Measurements from ENCODE around the gene SNX9.
"Not testable (repeated sequence)": the region's sequence is repeated elsewhere in the genome, so short reads cannot be mapped to it uniquely, and the experiment has no call there.

The SNX9 gene

GRCh38 chr6:157929076-157929475, 106.0 kb downstream of the SNX9 start:
- FAIRE-seq = no peak

GRCh38 chr6:157929765-157930319, 106.8 kb downstream of the SNX9 start:
- FAIRE-seq = no peak

GRCh38 chr6:157935786-157936185, 112.7 kb downstream of the SNX9 start:
- FAIRE-seq = no peak

- FAIRE-seq = no peak
Observed at GRCh38 chr6:157937318-157937717, 114.3 kb downstream of the SNX9 start.

GRCh38 chr6:157937916-157938315, 114.9 kb downstream of the SNX9 start:
- no peak for FAIRE-seq

GRCh38 chr6:157940375-157941036, 117.5 kb downstream of the SNX9 start:
- FAIRE-seq = not testable (repeated sequence)

GRCh38 chr6:157941101-157941863, 118.2 kb downstream of the SNX9 start:
- no peak for FAIRE-seq

- no peak for FAIRE-seq
Observed at GRCh38 chr6:157942351-157942750, 119.3 kb downstream of the SNX9 start.

- FAIRE-seq = no peak
Observed at GRCh38 chr6:157943249-157943963, 120.4 kb downstream of the SNX9 start.

- FAIRE-seq = no peak
Observed at GRCh38 chr6:157943964-157944283, 120.9 kb downstream of the SNX9 start.

- FAIRE-seq = no peak
Observed at GRCh38 chr6:157944983-157945931, 122.2 kb downstream of the SNX9 start.

GRCh38 chr6:157946053-157946617, 123.1 kb downstream of the SNX9 start:
- FAIRE-seq = no peak

GRCh38 chr6:157946865-157947532, 124.0 kb downstream of the SNX9 start:
- no peak for FAIRE-seq

- not testable (repeated sequence) for FAIRE-seq
Observed at GRCh38 chr6:157950899-157951298, 127.9 kb downstream of the SNX9 start.

GRCh38 chr6:157951828-157952227, 128.8 kb downstream of the SNX9 start:
- FAIRE-seq = no peak

GRCh38 chr6:157952861-157953351, 129.9 kb downstream of the SNX9 start:
- FAIRE-seq = no peak

- no peak for FAIRE-seq
Observed at GRCh38 chr6:157953580-157954091, 130.6 kb downstream of the SNX9 start.

- no peak for FAIRE-seq
Observed at GRCh38 chr6:157954150-157955117, 131.4 kb downstream of the SNX9 start.

- no peak for FAIRE-seq
Observed at GRCh38 chr6:157955675-157956074, 132.6 kb downstream of the SNX9 start.

Measured in G401.6 (cell line).